CD4-positive, alpha-beta T cell treated with Interleukin-4 for 1 hour (primary cell): Measurements from ENCODE around the gene NCOA7.
"Not testable (repeated sequence)": the region's sequence is repeated elsewhere in the genome, so short reads cannot be mapped to it uniquely, and the experiment has no call there.

ENCODE experiments used
- DNase-seq, 2 donors: peaks; one replicate each; pipeline ENCODE4 v3.0.0-alpha.2; 2020 to 2022

The NCOA7 gene

GRCh38 chr6:125759184-125759902 lies 31.4 kb upstream of the NCOA7 start:
- DNase-seq = no peak

GRCh38 chr6:125759959-125760457 lies 30.8 kb upstream of the NCOA7 start:
- DNase-seq = no peak

- DNase-seq = no peak
These were observed 26.6 kb upstream of the NCOA7 start for GRCh38 chr6:125764121-125764671.

- DNase-seq = no peak
These were observed 24.8 kb upstream of the NCOA7 start for GRCh38 chr6:125765944-125766343.

- no peak for DNase-seq
These were observed 24.1 kb upstream of the NCOA7 start for GRCh38 chr6:125766641-125767040.

- DNase-seq = no peak
These were observed 21.5 kb upstream of the NCOA7 start for GRCh38 chr6:125769147-125769783.

GRCh38 chr6:125773387-125774341 lies 17.1 kb upstream of the NCOA7 start:
- DNase-seq = no peak

GRCh38 chr6:125776107-125776826 lies 14.5 kb upstream of the NCOA7 start:
- DNase-seq = not testable (repeated sequence)

- peak; percentile 91 to 97 for DNase-seq
These were observed 10.7 kb upstream of the NCOA7 start for GRCh38 chr6:125779924-125780539.

- peak; percentile 61 to 86 for DNase-seq
These were observed 10.0 kb upstream of the NCOA7 start for GRCh38 chr6:125780540-125781313.

GRCh38 chr6:125781314-125781868 lies 9.4 kb upstream of the NCOA7 start:
- peak in 1 of 2 donors; percentile 61 for DNase-seq

- no peak for DNase-seq
These were observed 6.4 kb upstream of the NCOA7 start for GRCh38 chr6:125784365-125784764.

GRCh38 chr6:125787791-125788190 lies 3.0 kb upstream of the NCOA7 start:
- DNase-seq = no peak

- peak in 1 of 2 donors; percentile 28 for DNase-seq
These were observed 1.6 kb upstream of the NCOA7 start for GRCh38 chr6:125789167-125789566.

GRCh38 chr6:125789576-125790357 lies 993 bp upstream of the NCOA7 start:
- DNase-seq = peak; percentile 17 to 37

GRCh38 chr6:125791151-125791819 lies 525 bp downstream of the NCOA7 start:
- peak; percentile 58 to 70 for DNase-seq

GRCh38 chr6:125791820-125792165 lies 1.0 kb downstream of the NCOA7 start:
- DNase-seq = no peak

- DNase-seq = no peak
These were observed 1.4 kb downstream of the NCOA7 start for GRCh38 chr6:125792172-125792571.

- no peak for DNase-seq
These were observed 1.9 kb downstream of the NCOA7 start for GRCh38 chr6:125792680-125793079.
